H1 (cell line): ENCODE results near the gene LAMB1. TPM values are rescaled to one million over a fixed set of nuclear protein-coding genes. Genes with fewer than 3 reads are reported as not detected.

ENCODE experiments used
- CTCF ChIA-PET: fragments of 300-600 bp; sonication (Branson Sonifier 250); formaldehyde crosslinking; loops from one replicate; lab custom pipeline; 2021; ENCODE audit not compliant: partially characterized antibody; lab: Charles Lee
- POLR2A ChIA-PET: fragments of 300-600 bp; sonication (Branson Sonifier 250); formaldehyde crosslinking; loops from one replicate; lab custom pipeline; 2021; ENCODE audit warnings: inconsistent platforms; ENCODE audit not compliant: partially characterized antibody; lab: Charles Lee
- DNase-seq, 2 experiments: peaks; one replicate each; pipeline versions ENCODE4 v3.0.0 to v3.0.0-alpha.2; 2010 to 2022; ENCODE audit warnings: low spot score in 2 of 2, low read depth in 1 of 2, mixed read lengths in 1 of 2
- FAIRE-seq: peaks from 2 replicates; lab custom pipeline; 2011; peaks lifted over from hg19 to GRCh38; lab: Jason Lieb, UNC
- H2AFZ ChIP-seq: 2 replicates; pipeline ENCODE4 v1.8.1; 2012; ENCODE audit warnings: low read length, inconsistent platforms
- H2AK5ac ChIP-seq: 2 replicates; pipeline ENCODE4 v1.6.1; 2013; ENCODE audit warnings: low read depth, low read length
- H2BK120ac ChIP-seq: replicated peaks from 2 replicates; pipeline ENCODE3; 2013; ENCODE audit warnings: low read depth, low read length, inconsistent platforms
- H2BK12ac ChIP-seq: 2 replicates; pipeline ENCODE4 v1.6.1; 2013; ENCODE audit warnings: low read depth, low read length
- H2BK15ac ChIP-seq: 2 replicates; pipeline ENCODE4 v1.6.1; 2013; ENCODE audit warnings: low read length
- H2BK20ac ChIP-seq: 2 replicates; pipeline ENCODE4 v1.6.1; 2013; ENCODE audit warnings: low read length
- H2BK5ac ChIP-seq: 2 replicates; pipeline ENCODE4 v1.6.1; 2013; ENCODE audit warnings: low read depth, low read length
- H3K14ac ChIP-seq: 2 replicates; pipeline ENCODE4 v1.6.1; 2013; ENCODE audit warnings: inconsistent platforms; ENCODE audit not compliant: insufficient read length
- H3K18ac ChIP-seq: 2 replicates; pipeline ENCODE4 v1.6.1; 2013; ENCODE audit warnings: low read length; ENCODE audit errors: extremely low read depth
- H3K23ac ChIP-seq: 2 replicates; pipeline ENCODE4 v1.6.1; 2013; ENCODE audit warnings: inconsistent platforms; ENCODE audit not compliant: insufficient read length
- H3K23me2 ChIP-seq: 2 replicates; pipeline ENCODE4 v1.6.1; 2013; ENCODE audit warnings: low read depth, low read length
- H3K27ac ChIP-seq: 2 replicates; pipeline ENCODE4 v1.6.1; 2011; ENCODE audit warnings: low read depth, low read length, inconsistent platforms
- H3K27me3 ChIP-seq, 4 experiments: replicated peaks in 1 of 4; 1 replicate in 1 of 4; 2 replicates in 3 of 4; pipeline versions ENCODE4 v1.6.1 to v1.8.1; 2011 to 2013; ENCODE audit warnings: low read length in 3 of 4, mild to moderate bottlenecking in 3 of 4, inconsistent platforms in 2 of 4, mixed read lengths in 2 of 4, moderate library complexity in 1 of 4; ENCODE audit not compliant: control insufficient read depth in 3 of 4, insufficient read depth in 3 of 4; ENCODE audit errors: extremely low read depth in 1 of 4
- H3K36me3 ChIP-seq, 4 experiments: 2 replicates each; pipeline versions ENCODE4 v1.6.1 to v1.8.1; 2011 to 2013; ENCODE audit warnings: mild to moderate bottlenecking in 4 of 4, low read length in 3 of 4, moderate library complexity in 2 of 4, control low read depth in 1 of 4, inconsistent platforms in 1 of 4; ENCODE audit not compliant: insufficient read depth in 4 of 4, control insufficient read depth in 2 of 4
- H3K4ac ChIP-seq: replicated peaks from 2 replicates; pipeline ENCODE3; 2013; ENCODE audit warnings: low read length, low read depth, mixed read lengths, inconsistent platforms; ENCODE audit not compliant: insufficient read length
- H3K4me1 ChIP-seq, 4 experiments: replicated peaks in 1 of 4; 1 replicate in 1 of 4; 2 replicates in 3 of 4; pipeline versions ENCODE4 v1.6.1 to v1.8.1; 2011 to 2013; ENCODE audit warnings: low read length in 3 of 4, inconsistent platforms in 2 of 4, mixed read lengths in 1 of 4; ENCODE audit not compliant: insufficient read depth in 4 of 4, control insufficient read depth in 3 of 4
- H3K4me2 ChIP-seq, 2 experiments: 2 replicates each; pipeline versions ENCODE4 v1.6.1 to v1.8.1; 2011 to 2013; ENCODE audit warnings: low read depth in 2 of 2, low read length in 2 of 2, control low read depth in 1 of 2, inconsistent platforms in 1 of 2, mild to moderate bottlenecking in 1 of 2; ENCODE audit not compliant: insufficient read depth in 1 of 2
- H3K4me3 ChIP-seq, 4 experiments: fragments of 200-600, 300-600 bp in 1 of 4; sonication (generic), shearing (Covaris generic), sonication (Bioruptor Twin) in 1 of 4; 2 replicates each; pipeline versions ENCODE4 v1.5.1 to v1.8.1; 2011 to 2016; ENCODE audit warnings: low read length in 4 of 4, low read depth in 3 of 4, control low read depth in 2 of 4, inconsistent platforms in 2 of 4, mild to moderate bottlenecking in 2 of 4, mixed read lengths in 1 of 4, moderate library complexity in 1 of 4; ENCODE audit not compliant: insufficient read depth in 2 of 4; ENCODE audit errors: extremely low read depth in 1 of 4
- H3K56ac ChIP-seq: replicated peaks from 2 replicates; pipeline ENCODE3; 2013; ENCODE audit warnings: low read depth, mild to moderate bottlenecking, mixed read lengths, low read length, inconsistent platforms; ENCODE audit not compliant: insufficient read length
- H3K79me1 ChIP-seq: 2 replicates; pipeline ENCODE4 v1.6.1; 2013; ENCODE audit warnings: low read depth, low read length, control low read depth
- H3K79me2 ChIP-seq, 2 experiments: 2 replicates each; pipeline versions ENCODE4 v1.6.1 to v1.8.1; 2012 to 2013; ENCODE audit warnings: low read length in 2 of 2, mild to moderate bottlenecking in 2 of 2, inconsistent platforms in 1 of 2; ENCODE audit not compliant: insufficient read depth in 2 of 2, control insufficient read depth in 1 of 2
- H3K9ac ChIP-seq, 4 experiments: replicated peaks in 1 of 4; 1 replicate in 1 of 4; 2 replicates in 3 of 4; pipeline versions ENCODE4 v1.6.1 to v1.8.1; 2011 to 2013; ENCODE audit warnings: low read depth in 3 of 4, low read length in 3 of 4, control low read depth in 2 of 4, mild to moderate bottlenecking in 2 of 4, moderate library complexity in 2 of 4, inconsistent platforms in 1 of 4; ENCODE audit errors: extremely low read depth in 1 of 4
- H3K9me3 ChIP-seq, 2 experiments: 2 replicates each; pipeline versions ENCODE4 v1.6.1 to v1.8.1; 2012 to 2013; ENCODE audit warnings: mild to moderate bottlenecking in 2 of 2, moderate library complexity in 2 of 2, control low read depth in 1 of 2, inconsistent platforms in 1 of 2, low read depth in 1 of 2, low read length in 1 of 2, mixed read lengths in 1 of 2; ENCODE audit not compliant: insufficient read depth in 2 of 2
- H4K20me1 ChIP-seq, 2 experiments: replicated peaks in 1 of 2; 2 replicates each; pipeline versions ENCODE3 to v1.8.1; 2011 to 2013; ENCODE audit warnings: inconsistent platforms in 2 of 2, low read length in 2 of 2, mild to moderate bottlenecking in 1 of 2; ENCODE audit not compliant: insufficient read depth in 2 of 2, control insufficient read depth in 1 of 2
- H4K5ac ChIP-seq: 2 replicates; pipeline ENCODE4 v1.6.1; 2013; ENCODE audit warnings: low read length, low read depth, mixed read lengths, inconsistent platforms; ENCODE audit not compliant: insufficient read length
- H4K8ac ChIP-seq: 2 replicates; pipeline ENCODE4 v1.8.0; 2013; ENCODE audit warnings: mild to moderate bottlenecking, moderate library complexity, low read length, inconsistent platforms; ENCODE audit not compliant: insufficient read depth; ENCODE audit errors: extremely low read depth
- H4K91ac ChIP-seq: replicated peaks from 2 replicates; pipeline ENCODE3; 2013; ENCODE audit warnings: low read length, mixed read lengths, inconsistent platforms; ENCODE audit not compliant: insufficient read length
- CBX5 ChIP-seq: fragments of 300-800, 300-1000 bp; sonication (generic); IDR thresholded peaks from 2 replicates; pipeline ENCODE4 v1.7.1; 2016; ENCODE audit warnings: antibody characterized with exemption, low read length, low read depth
- CHD2 ChIP-seq: IDR thresholded peaks from 2 replicates; pipeline ENCODE4 v1.6.1; 2012; ENCODE audit warnings: low read length, improper control_type of control experiment
- HDAC2 ChIP-seq, 2 experiments: fragments of 300-600 bp in 1 of 2; sonication (generic) in 1 of 2; IDR thresholded peaks; 2 replicates each; pipeline ENCODE4 v1.6.1; 2011 to 2012; ENCODE audit warnings: low read depth in 2 of 2, low read length in 2 of 2, mild to moderate bottlenecking in 2 of 2, moderate library complexity in 2 of 2, borderline replicate concordance in 1 of 2, inconsistent platforms in 1 of 2
- KDM1A ChIP-seq: fragments of 200-600, 300-600 bp; sonication (generic); IDR thresholded peaks from 2 replicates; pipeline ENCODE4 v1.7.1; 2016; ENCODE audit warnings: mild to moderate bottlenecking, low read length, borderline replicate concordance
- NANOG ChIP-seq: IDR thresholded peaks from 2 replicates; pipeline ENCODE4 v1.6.1; 2011; ENCODE audit warnings: low read length, low read depth, mild to moderate bottlenecking, inconsistent platforms; ENCODE audit not compliant: insufficient read depth, poor library complexity, severe bottlenecking
- POLR2AphosphoS5 ChIP-seq: IDR thresholded peaks from 2 replicates; pipeline ENCODE4 v1.6.1; 2011; ENCODE audit warnings: low read depth, low read length
- POU5F1 ChIP-seq: IDR thresholded peaks from 2 replicates; pipeline ENCODE4 v1.6.1; 2011; ENCODE audit warnings: low read depth, mild to moderate bottlenecking, low read length, moderate library complexity
- SIRT6 ChIP-seq: IDR thresholded peaks from one replicate; pipeline ENCODE4 v1.7.1; 2012; ENCODE audit warnings: low read length, inconsistent platforms
- SIX5 ChIP-seq: IDR thresholded peaks from 2 replicates; pipeline ENCODE4 v1.6.1; 2011; ENCODE audit warnings: mild to moderate bottlenecking, low read depth, low read length
- SP2 ChIP-seq: IDR thresholded peaks from 2 replicates; pipeline ENCODE4 v1.6.1; 2012; ENCODE audit warnings: mild to moderate bottlenecking, low read length, inconsistent platforms
- SRF ChIP-seq: IDR thresholded peaks from 2 replicates; pipeline ENCODE4 v1.6.1; 2011; ENCODE audit warnings: mild to moderate bottlenecking, low read depth, low read length, moderate library complexity
- ZNF274 ChIP-seq: IDR thresholded peaks from 2 replicates; pipeline ENCODE4 v1.7.0; 2012; ENCODE audit warnings: low read length, borderline replicate concordance; ENCODE audit errors: extremely low read depth
- whole genome bisulfite sequencing, 2 experiments: shearing (Covaris generic) in 1 of 2; methylation state at CpG; one replicate each; pipeline versions ENCODE4 v1.1.6 to v1.1.7; 2013 to 2015; ENCODE audit warnings: low lambda C conversion rate in 2 of 2, mixed read lengths in 2 of 2, inconsistent platforms in 1 of 2, low coverage in 1 of 2, missing lambda C conversion rate in 1 of 2; ENCODE audit not compliant: insufficient replicate concordance in 2 of 2, insufficient coverage in 1 of 2, insufficient read length in 1 of 2; ENCODE audit errors: extremely low coverage in 1 of 2, missing lambda C conversion rate in 1 of 2; 5-methylcytosine and 5-hydroxymethylcytosine counted together
- polyA plus RNA-seq, 7 experiments: library from polyadenylated mRNA; depleted of rRNA in 3 of 7; stranded (reverse) in 5 of 7; unstranded in 2 of 7; fragments of >200 nt in 5 of 7; fragments of 200-250 nt in 2 of 7; gene quantifications; 1 replicate in 5 of 7; 2 replicates in 1 of 7; 4 replicates in 1 of 7; pipeline versions ENCODE4 v1.2.1 to v1.2.3, GENCODE V29; 2011 to 2013; ENCODE audit warnings: missing spikeins in 2 of 7, mixed read lengths in 2 of 7
- total RNA-seq: library from RNA; stranded (reverse); fragmentation: NEBNext Ultra II Directional; extraction: Animal tissue kit (Norgen Biotek cat#: 25700); gene quantifications from 2 replicates; pipeline ENCODE4 v1.2.1, GENCODE V29; 2021
- TF ChIP-seq, protein P1 (sequence below): IDR thresholded peaks from 2 replicates; pipeline ENCODE4 v1.6.1; 2011; ENCODE audit warnings: low read length, improper control_type of control experiment
- TF ChIP-seq, protein P2 (sequence below): IDR thresholded peaks from 2 replicates; pipeline ENCODE4 v1.6.1; 2012; ENCODE audit warnings: inconsistent platforms

Gene LAMB1
- total and polyA plus RNA-seq, 2 of the 8 experiments (the other 6 are each of a cell fraction or from before 2014, with no cell fraction given): 31.9 to 38.5 TPM

- FAIRE-seq: no peak
- POLR2A ChIA-PET: no interaction called here
- Histone ChIP-seq H4K91ac (no peak overlapping the region), H3K4ac (no peak overlapping the region), H3K56ac (no peak overlapping the region), H3K27me3 (no peaks in the 10 kb centered on the region), H3K4me2 (no peak overlapping the region), H2BK12ac (no peak overlapping the region), H2BK5ac (no peak overlapping the region), H4K20me1 (no peaks in the 10 kb centered on the region), H4K5ac (no peak overlapping the region), H3K9ac (no peak overlapping the region), H3K4me1 (no peaks in the 10 kb centered on the region), H3K23ac (no peak overlapping the region), H3K79me2 (no peaks in the 10 kb centered on the region), H2AFZ (no peak overlapping the region), H3K4me3 (no peak overlapping the region), H2BK15ac (no peak overlapping the region), H2BK20ac (no peak overlapping the region), H2AK5ac (no peak overlapping the region), H3K9me3 (no peaks in the 10 kb centered on the region), H4K8ac (no peak overlapping the region), H2BK120ac (no peak overlapping the region), H3K79me1 (no peaks in the 10 kb centered on the region), H3K27ac (no peak overlapping the region), H3K14ac (no peak overlapping the region), H3K23me2 (no peaks in the 10 kb centered on the region), H3K36me3 (no peaks in the 10 kb centered on the region), H3K18ac (no peak overlapping the region)
- DNase-seq: no peak
- CTCF ChIA-PET: interaction anchor here (0.6 to 0.9 kb wide), 2 partner anchors 17 to 67 kb away, joined by 3 to 4 read pairs; partner anchors contain the start of gene LAMB1
- WGBS, 2 experiments: 92% methylated on average over 2 of the region's 2 CpGs; no CpG with 5 or more reads in 1 of the 2 experiments
- TF ChIP-seq CBX5 (no peak), SIX5 (no peak), POU5F1 (no peak), SP2 (no peak), NANOG (no peak), HDAC2 (IDR thresholded peaks at IDR 0.05; ENCODE audit: borderline replicate concordance in 1 of 2, low read depth in 2 of 2, low read length in 2 of 2) (no peak), POLR2AphosphoS5 (no peak), SIRT6 (no peak), ZNF274 (no peak), CHD2 (no peak), SRF (no peak), KDM1A (no peak)
- TF ChIP-seq, protein P1, sequence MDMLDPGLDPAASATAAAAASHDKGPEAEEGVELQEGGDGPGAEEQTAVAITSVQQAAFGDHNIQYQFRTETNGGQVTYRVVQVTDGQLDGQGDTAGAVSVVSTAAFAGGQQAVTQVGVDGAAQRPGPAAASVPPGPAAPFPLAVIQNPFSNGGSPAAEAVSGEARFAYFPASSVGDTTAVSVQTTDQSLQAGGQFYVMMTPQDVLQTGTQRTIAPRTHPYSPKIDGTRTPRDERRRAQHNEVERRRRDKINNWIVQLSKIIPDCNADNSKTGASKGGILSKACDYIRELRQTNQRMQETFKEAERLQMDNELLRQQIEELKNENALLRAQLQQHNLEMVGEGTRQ: no peak
- TF ChIP-seq, protein P2, sequence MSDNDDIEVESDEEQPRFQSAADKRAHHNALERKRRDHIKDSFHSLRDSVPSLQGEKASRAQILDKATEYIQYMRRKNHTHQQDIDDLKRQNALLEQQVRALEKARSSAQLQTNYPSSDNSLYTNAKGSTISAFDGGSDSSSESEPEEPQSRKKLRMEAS: no peak
Measured at GRCh38 chr7:108020585-108020984, 17.6 kb upstream of the LAMB1 start.
